HG02840 (cell line): Measurements from ENCODE around the gene PPP2R1A.
"Not testable (repeated sequence)": the region's sequence is repeated elsewhere in the genome, so short reads cannot be mapped to it uniquely, and the experiment has no call there.

ENCODE experiments used
- ATAC-seq: cut with Tn5 transposase; IDR thresholded peaks from one replicate; pipeline ENCODE4 v1.9.1; 2021; ENCODE audit warnings: mild to moderate bottlenecking, moderate library complexity, moderate number of reproducible peaks; ENCODE audit not compliant: unreplicated experiment, low FRiP score

The PPP2R1A gene

DNA sequence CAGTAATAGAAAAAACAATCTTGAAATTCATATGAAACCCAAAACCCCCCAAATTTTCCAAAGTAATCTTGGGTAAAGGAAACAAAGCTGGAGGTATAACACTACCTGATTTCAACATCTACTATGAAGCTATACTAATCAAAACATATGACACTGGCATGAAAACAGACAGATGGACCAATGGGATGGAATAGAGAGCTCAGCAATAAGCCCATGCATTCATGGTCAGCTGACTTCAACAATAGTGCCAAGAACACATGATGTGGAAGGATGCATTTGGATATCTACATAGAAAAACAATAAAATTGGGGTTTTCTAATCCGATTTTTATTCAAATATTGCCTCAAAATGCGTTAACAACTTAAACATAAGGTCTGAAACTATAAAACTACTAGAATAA lies 47.3 kb downstream of the PPP2R1A start:
- no peak for ATAC-seq

DNA sequence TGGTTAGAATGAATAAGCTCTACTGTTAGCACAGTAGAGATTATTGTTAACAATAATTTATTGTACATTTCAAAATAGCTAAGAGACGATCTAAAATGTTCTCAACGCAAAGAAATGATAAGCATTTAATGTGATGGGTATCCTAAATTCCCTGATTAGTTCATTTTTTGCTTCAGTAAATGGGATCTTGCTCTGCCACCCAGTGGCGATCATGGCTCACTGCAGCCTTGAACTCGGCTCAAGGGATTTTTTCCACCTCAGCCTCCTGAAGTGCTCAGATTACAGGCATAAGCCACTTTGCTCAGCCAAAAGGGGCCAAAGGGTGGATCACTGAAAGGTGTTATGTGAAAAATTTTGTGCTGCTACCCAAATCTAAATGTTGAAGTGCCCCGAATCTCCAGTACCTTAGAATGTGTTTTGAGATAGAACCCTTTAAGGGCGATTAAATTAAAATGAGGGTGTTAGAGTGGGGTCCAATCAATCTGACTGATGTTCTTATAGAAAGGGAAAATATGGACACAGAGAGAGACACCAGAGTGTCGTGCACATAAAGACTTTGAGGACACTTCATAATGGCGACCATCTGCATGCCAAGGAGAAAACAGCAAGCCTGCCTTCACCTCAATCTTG lies 48.0 kb downstream of the PPP2R1A start:
- no peak for ATAC-seq

DNA sequence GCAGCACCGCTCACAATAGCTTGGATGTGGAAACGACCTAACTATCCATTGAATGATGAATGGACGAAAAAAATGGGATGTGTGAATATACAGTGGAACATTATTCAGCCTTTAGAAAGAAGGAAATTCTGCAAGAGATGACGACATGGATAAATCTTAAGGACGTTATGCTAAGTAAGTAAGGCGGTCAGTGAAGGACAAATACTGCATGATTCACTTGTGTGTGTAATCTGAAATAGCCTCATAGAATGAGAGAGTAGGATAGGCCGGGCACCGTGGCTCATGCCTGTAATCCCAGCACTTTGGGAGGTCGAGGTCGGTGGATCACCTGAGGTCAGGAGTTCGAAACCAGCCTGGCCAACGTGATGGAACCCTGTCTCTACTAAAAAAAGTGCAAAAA lies 54.2 kb downstream of the PPP2R1A start:
- ATAC-seq: no peak

DNA sequence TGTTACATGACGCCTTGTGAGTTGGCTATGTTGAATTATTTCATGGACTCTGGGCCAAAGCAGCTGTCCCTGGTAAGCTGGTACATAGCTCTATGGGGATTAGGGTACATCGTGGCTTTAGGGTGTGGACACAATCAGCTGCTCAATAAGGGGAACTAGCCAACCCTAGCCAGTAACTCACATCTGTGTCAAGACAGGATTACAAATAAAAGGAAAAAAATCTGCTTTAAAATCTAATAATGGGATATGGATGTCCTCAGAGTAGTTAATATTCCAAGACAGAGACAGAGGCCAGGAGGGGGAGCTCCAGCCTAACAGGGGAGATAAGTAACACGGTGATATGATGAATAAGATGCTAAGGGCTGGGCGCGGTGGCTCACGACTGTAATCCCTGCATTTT lies 58.4 kb downstream of the PPP2R1A start:
- no peak for ATAC-seq

DNA sequence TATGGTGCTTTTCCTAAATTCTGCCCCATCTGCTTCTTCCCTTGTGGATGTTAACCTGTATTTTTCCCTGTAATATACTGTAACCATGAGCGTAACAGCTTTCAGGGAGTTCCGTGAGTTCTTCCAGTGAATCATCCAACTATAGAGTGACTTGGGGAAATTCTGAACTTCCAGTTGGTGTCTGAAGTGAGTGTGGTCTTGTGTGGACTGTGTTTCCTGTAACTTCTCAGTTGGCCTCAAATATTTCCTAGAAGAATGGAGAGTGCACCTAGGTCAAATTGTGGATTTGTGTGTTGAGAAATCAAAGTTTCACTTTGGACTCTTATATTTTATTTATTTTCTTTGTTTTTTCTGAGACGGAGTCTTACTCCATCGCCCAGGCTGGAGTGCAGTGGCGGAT lies 68.6 kb downstream of the PPP2R1A start:
- no peak for ATAC-seq

DNA sequence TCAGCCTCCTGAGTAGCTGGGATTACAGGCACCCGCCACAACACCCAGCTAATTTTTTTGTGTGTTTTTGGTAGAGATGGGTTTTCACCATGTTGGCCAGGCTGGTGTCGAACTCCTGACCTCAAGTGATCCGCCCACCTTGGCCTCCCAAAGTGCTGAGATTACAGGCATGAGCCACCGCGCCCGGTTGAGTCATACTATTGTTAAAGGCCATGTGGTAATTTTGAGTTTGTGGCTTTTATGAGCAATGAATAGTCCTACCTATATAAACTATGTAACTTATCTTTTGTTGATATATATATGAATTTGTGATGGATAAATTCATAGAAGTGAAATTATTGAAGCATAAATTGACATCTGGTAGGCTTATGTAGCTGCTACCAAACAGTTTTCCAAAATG lies 75.7 kb downstream of the PPP2R1A start:
- not testable (repeated sequence) for ATAC-seq

DNA sequence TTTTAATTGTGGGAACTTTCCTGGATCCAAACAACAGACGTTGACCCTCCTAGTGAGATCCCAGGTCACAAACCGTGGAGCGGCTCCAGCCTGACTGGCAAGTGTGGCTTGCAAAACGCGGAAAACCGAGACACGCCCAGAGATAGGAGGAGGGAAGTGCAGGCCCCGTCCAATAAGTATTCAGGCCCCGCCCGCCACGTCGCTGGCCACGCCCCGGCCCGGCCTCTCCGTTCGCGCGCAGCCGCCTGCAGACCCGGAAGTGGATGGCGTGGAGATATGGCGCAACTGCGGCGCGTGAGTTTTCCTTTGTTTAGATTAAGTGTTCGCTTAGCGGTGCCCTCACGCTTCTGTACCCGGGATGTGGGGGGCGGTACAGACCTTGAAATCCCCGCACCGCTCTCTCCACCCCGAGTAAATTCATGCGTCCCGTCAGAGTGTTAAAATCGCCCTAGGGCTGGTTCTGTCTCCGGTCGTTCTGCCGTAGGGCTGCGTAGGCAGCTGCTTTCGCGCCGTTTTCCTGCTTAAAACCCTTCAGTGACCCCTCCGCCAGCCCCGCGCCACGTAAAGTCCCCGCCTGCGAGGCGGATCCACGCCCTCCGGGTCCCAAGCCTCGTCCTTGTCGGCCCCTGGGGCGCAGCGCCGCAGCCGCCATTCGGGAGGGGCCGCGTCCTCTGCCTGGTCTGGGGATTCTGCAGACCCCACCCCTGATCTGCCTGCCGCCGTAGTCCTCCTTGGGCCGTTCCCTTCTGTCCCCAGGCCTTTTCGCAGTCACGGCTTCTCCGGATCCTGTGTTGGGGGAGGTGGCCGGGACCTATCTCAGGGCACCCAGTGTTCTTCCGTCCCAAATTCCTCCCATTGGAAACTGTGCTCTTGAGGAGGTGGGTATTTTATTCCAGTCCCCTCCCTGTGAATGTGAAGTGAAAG lies 79.7 kb downstream of the PPP2R1A start, which contains the start of gene ZNF766:
Gene ZNF766, plus strand, starts transcription at position 250 of the 924 bp plus-strand sequence. Its CDS starts 27 bp downstream, at position 277.
- ATAC-seq: peak; percentile 98

DNA sequence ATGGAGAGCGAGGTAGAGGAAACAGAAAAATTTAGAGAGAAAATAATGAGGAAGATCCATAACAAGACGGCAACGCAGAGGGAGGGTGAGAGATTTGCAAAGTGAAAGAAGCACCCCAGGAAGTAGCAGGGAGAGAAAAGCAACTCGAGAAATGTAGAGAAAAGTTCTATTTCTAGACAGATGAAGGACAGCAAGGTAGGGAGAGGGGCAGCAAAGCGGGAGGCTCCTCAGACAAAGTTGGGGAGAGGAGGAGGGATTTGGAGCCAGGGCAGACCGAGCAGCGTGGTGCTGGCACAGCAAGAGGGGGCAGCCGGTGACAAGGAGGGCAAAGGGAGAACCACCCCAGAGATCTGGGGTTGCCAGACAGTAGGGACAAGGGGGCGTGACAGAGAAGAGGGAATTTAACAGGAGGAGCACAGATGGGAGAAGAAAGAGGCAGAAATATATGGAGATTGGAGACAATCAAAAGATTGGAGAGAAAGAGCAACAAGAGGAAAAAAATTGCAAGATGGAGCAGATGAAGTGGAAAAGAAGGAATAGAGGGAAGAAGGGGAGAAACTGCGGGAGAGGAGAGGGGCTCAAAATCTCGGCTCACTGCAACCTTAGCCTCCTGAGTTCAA lies 80.5 kb downstream of the PPP2R1A start:
- ATAC-seq: no peak

DNA sequence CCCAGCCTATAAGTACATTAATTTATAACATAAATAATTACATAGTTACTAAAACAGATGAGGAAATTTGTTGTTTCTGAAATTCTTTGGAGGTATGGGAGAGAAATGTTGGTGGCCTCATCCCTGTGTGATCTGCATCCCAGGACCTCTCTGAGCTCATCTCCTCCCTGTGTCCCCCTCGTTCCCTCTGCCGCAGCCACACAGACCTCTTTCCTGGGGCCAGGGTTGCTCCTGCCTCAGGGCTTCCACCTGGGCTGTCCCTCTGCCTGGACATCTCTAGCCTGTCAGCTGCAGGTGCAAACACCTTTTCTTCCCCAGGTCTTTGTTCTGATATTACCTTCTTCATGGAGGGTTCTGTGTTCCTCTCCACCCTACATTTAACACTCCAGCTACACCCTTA lies 83.4 kb downstream of the PPP2R1A start:
- no peak for ATAC-seq

DNA sequence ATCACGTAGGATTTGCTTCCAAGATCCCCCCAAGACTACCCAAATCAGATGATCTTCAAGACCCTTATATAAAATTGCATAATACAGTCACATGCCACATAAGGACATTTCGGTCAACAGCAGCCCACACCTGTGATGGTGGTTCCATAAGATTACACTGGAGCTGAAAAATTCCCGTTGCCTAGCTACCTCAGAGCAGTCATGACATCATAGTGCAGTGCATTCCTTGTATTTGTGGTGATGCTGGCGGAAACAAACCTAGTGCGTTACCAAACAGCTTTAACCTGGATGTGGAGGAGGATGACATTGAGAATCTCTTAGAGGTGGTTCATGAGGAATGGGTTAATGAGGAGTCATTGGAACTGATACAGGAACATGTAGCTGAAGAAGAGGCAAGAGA lies 84.3 kb downstream of the PPP2R1A start:
- no peak for ATAC-seq

DNA sequence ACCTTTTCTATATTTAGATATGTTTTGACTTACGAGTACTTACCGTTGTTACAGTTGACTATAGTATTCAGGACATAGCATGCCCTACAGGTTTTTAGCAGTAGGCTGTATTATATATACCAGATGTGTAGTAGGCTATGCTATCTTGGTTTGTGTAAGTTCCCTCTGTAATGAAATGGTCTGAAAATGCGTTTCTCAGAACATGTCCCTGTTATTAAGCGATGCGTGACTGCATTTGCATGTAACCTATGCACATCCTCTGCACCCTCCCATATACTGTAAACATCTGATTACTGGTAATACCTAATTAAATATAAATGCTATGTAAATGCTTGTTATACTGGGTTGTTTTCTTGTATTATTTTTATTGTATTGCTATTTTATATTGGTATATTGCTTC lies 86.1 kb downstream of the PPP2R1A start:
- no peak for ATAC-seq

DNA sequence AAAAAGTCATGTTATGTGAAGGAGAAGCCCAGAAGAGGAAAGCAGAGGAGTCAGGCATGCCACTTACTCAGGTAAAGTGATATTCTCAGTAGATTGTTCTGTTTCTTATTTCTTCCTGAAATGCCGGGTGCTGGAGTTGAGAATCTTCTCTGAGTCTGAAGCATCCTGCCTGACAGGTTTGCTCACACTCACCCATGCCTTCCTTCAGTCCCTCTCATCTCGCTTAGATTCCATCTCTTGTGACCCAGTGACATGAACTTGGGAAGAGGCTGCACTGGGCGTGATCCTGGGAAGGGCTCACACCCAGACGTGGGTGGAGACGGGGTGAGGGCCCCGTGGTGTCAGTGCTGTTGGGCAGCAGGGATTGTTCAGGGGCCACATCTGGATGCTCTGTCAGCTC lies 87.6 kb downstream of the PPP2R1A start:
- no peak for ATAC-seq
